Suprapubic skin (tissue), 4 donors: ENCODE data around the gene C2orf80. TPM values are rescaled to one million over a fixed set of nuclear protein-coding genes. Genes with fewer than 3 reads are reported as not detected.

Experiments used
- DNase-seq, 2 donors: peaks; one replicate each; pipeline ENCODE4 v3.0.0-alpha.2; 2019; ENCODE audit warnings: low spot score in 2 of 2
- H3K27ac ChIP-seq: fragments of 200-600 bp; sonication (generic); one replicate; pipeline ENCODE4 v1.5.1; 2019
- H3K27me3 ChIP-seq: fragments of 200-600 bp; sonication (generic); one replicate; pipeline ENCODE4 v1.5.1; 2019
- H3K36me3 ChIP-seq: fragments of 200-600 bp; sonication (generic); one replicate; pipeline ENCODE4 v1.5.1; 2019
- H3K4me1 ChIP-seq: fragments of 200-600 bp; sonication (generic); one replicate; pipeline ENCODE4 v1.5.1; 2019
- H3K4me3 ChIP-seq: fragments of 200-600 bp; sonication (generic); one replicate; pipeline ENCODE4 v1.5.1; 2019; ENCODE audit warnings: mild to moderate bottlenecking
- H3K9me3 ChIP-seq: fragments of 200-600 bp; sonication (generic); one replicate; pipeline ENCODE4 v1.5.1; 2019
- EP300 ChIP-seq: sonication (generic); formaldehyde crosslinking; IDR thresholded peaks from one replicate; pipeline ENCODE4 v1.6.1; 2017; ENCODE audit warnings: antibody characterized with exemption
- POLR2A ChIP-seq, 2 donors: fragments of 450-650 bp; IDR thresholded peaks; one replicate each; pipeline ENCODE4 v1.6.1; 2017; ENCODE audit warnings: antibody characterized with exemption in 2 of 2, mild to moderate bottlenecking in 2 of 2, moderate library complexity in 2 of 2
- POLR2AphosphoS5 ChIP-seq, 3 donors: sonication (generic); formaldehyde crosslinking; IDR thresholded peaks; one replicate each; pipeline ENCODE4 v1.6.1; 2017; ENCODE audit warnings: antibody characterized with exemption in 3 of 3
- WGBS: methylation state at CpG from one replicate; pipeline ENCODE4 v1.1.5; 2018; 5-methylcytosine and 5-hydroxymethylcytosine counted together
- total RNA-seq, 4 donors: library from RNA; depleted of rRNA; stranded (reverse); fragments of >200 nt; gene quantifications; one replicate each; pipeline ENCODE4 v1.1.0, GENCODE V29; 2016
- TF ChIP-seq, protein P1 (sequence below), 2 donors: fragments of 200-600 bp in 1 of 2; fragments of 450-650 bp in 1 of 2; sonication (generic) in 1 of 2; IDR thresholded peaks; one replicate each; pipeline ENCODE4 v1.5.1; 2016 to 2019; ENCODE audit warnings: antibody characterized with exemption in 2 of 2, mild to moderate bottlenecking in 1 of 2, moderate library complexity in 1 of 2

The C2orf80 gene
- total RNA-seq, 4 donors from 2014 or later: not detected

DNA sequence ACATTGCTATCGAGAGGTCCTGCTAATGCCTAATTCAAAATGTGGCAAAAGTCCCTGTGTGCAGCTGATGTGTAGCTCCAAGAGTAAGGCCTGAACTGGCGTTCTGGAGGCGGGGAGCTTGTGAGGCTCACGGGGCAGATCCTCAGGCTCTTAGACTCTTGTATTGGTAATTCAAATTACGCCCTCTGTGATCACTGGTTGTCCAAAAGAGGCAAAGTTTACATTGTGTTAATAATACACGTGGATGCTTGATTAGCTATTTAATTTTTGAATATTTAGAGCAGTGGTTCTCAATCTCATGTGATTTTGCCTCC, 14.0 kb downstream of the C2orf80 start:
- 68% methylated on average over 6 of the region's 6 CpGs for WGBS
- no peak overlapping the region for H3K4me3 ChIP-seq
- TF ChIP-seq EP300: no peak
- TF ChIP-seq POLR2AphosphoS5 (IDR thresholded peaks at IDR 0.05): no peak
- TF ChIP-seq, protein P1, sequence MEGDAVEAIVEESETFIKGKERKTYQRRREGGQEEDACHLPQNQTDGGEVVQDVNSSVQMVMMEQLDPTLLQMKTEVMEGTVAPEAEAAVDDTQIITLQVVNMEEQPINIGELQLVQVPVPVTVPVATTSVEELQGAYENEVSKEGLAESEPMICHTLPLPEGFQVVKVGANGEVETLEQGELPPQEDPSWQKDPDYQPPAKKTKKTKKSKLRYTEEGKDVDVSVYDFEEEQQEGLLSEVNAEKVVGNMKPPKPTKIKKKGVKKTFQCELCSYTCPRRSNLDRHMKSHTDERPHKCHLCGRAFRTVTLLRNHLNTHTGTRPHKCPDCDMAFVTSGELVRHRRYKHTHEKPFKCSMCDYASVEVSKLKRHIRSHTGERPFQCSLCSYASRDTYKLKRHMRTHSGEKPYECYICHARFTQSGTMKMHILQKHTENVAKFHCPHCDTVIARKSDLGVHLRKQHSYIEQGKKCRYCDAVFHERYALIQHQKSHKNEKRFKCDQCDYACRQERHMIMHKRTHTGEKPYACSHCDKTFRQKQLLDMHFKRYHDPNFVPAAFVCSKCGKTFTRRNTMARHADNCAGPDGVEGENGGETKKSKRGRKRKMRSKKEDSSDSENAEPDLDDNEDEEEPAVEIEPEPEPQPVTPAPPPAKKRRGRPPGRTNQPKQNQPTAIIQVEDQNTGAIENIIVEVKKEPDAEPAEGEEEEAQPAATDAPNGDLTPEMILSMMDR (IDR thresholded peaks at IDR 0.05): no peak
- TF ChIP-seq POLR2A (IDR thresholded peaks at IDR 0.05): no peak
- H3K36me3 ChIP-seq: no peaks in the 10 kb centered on the region
- DNase-seq: no peak
- peaks cover 6% of the 10 kb centered on the region for H3K4me1 ChIP-seq
- H3K9me3 ChIP-seq: no peaks in the 10 kb centered on the region
- H3K27ac ChIP-seq: no peak overlapping the region
- no peaks in the 10 kb centered on the region for H3K27me3 ChIP-seq

DNA sequence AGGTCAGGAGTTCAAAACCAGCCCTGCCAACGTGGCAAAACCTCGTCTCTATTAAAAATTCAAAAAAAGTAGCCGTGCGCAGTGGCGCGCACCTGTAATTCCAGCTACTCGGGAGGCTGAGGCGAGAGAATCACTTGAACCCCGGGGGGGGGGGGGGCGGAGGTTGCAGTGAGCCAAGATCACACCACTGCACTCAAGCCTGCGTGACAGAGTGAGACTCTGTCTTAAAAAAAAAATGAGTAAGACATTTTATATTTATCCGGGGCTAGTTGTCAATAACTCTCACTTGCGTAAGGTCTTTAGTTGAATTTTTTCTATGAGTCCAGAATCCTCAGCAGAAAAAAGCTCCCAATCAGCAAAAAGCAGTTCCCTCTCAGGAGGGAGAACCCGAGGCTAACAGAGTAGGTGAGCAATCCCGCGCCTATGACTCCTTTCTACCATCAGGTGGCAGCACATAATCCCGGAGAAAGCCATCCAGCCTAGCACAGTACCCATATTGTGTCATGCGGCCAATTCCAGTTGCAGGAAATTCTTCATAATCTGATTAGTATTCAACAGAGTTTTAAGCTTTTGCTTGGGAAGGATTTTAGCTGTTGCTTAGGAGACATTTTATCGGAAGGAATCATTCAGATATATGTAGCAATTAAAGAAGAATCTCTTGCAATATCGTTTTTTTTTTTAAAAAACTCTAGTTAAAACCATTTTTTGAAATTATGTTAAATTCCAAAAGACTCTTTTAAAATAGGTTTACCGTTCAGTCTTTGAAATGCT, 14.6 kb downstream of the C2orf80 start:
- Histone ChIP-seq H3K4me1 (peaks cover 6% of the 10 kb centered on the region), H3K9me3 (no peaks in the 10 kb centered on the region), H3K36me3 (no peaks in the 10 kb centered on the region), H3K4me3 (no peak overlapping the region), H3K27me3 (no peaks in the 10 kb centered on the region), H3K27ac (no peak overlapping the region)
- no peak for TF ChIP-seq POLR2AphosphoS5 (IDR thresholded peaks at IDR 0.05)
- TF ChIP-seq, protein P1 (IDR thresholded peaks at IDR 0.05): peak; percentile 48 to 84
- peak; percentile 71 to 85 for DNase-seq
- 44% methylated on average over 21 of the region's 21 CpGs for WGBS

DNA sequence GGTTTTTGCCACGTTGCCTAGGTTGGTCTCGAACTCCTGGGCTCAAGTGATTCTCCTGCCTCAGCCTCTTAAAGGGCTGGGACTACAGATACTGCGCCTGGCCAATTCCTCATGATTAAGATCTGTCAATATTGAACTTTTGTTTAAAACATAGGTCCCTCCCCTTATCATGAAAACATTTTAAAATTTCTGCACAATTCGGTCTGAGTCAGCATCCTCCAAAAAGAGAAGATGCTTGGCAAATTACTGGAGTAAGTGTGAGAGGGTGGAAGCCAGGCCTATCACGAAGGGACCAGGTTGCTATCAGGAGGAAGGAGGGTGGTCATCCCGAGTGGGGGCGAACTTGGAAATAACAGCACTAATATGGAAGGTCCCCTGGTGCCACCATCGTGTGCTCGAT, 15.7 kb downstream of the C2orf80 start:
- TF ChIP-seq, protein P1 (IDR thresholded peaks at IDR 0.05): no peak
- TF ChIP-seq EP300: no peak
- TF ChIP-seq POLR2AphosphoS5 (IDR thresholded peaks at IDR 0.05): no peak
- TF ChIP-seq POLR2A (IDR thresholded peaks at IDR 0.05): no peak
- peaks cover 6% of the 10 kb centered on the region for H3K4me1 ChIP-seq
- WGBS: 80% methylated on average over 9 of the region's 9 CpGs

DNA sequence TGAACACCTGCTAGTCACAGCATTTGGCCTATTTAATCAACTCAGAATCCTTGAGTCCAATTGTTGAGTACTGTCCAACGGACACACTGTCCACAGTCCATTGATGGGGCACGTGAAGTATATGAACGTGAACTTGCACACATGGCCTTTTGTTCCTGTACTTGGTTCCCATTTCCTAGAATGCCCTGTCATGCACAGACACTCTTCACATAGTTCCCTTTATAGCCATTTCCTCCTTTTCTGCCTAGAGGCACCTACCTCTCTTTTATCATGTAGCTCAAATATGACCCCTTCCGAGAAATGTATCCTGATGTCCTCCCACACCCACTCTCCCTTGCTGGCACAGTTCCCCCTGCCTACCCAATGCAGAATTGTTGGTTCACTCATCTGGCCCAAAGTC, 17.7 kb downstream of the C2orf80 start:
- no peaks in the 10 kb centered on the region for H3K36me3 ChIP-seq
- TF ChIP-seq, protein P1 (IDR thresholded peaks at IDR 0.05): no peak
- TF ChIP-seq EP300 (no peak), POLR2AphosphoS5 (IDR thresholded peaks at IDR 0.05) (no peak), POLR2A (IDR thresholded peaks at IDR 0.05) (no peak)
- H3K27me3 ChIP-seq: no peaks in the 10 kb centered on the region
- H3K4me3 ChIP-seq: no peak overlapping the region
- H3K4me1 ChIP-seq: peaks cover 6% of the 10 kb centered on the region
- no peak for DNase-seq
- no peaks in the 10 kb centered on the region for H3K9me3 ChIP-seq
- WGBS: 69% methylated on average over 4 of the region's 4 CpGs
- no peak overlapping the region for H3K27ac ChIP-seq

More for the DNA sequence above, 15.7 kb downstream of the C2orf80 start:
- no peak for DNase-seq
- H3K27me3 ChIP-seq: no peaks in the 10 kb centered on the region
- H3K27ac ChIP-seq: no peak overlapping the region
- no peak overlapping the region for H3K4me3 ChIP-seq
- no peaks in the 10 kb centered on the region for H3K9me3 ChIP-seq
- H3K36me3 ChIP-seq: no peaks in the 10 kb centered on the region

DNA sequence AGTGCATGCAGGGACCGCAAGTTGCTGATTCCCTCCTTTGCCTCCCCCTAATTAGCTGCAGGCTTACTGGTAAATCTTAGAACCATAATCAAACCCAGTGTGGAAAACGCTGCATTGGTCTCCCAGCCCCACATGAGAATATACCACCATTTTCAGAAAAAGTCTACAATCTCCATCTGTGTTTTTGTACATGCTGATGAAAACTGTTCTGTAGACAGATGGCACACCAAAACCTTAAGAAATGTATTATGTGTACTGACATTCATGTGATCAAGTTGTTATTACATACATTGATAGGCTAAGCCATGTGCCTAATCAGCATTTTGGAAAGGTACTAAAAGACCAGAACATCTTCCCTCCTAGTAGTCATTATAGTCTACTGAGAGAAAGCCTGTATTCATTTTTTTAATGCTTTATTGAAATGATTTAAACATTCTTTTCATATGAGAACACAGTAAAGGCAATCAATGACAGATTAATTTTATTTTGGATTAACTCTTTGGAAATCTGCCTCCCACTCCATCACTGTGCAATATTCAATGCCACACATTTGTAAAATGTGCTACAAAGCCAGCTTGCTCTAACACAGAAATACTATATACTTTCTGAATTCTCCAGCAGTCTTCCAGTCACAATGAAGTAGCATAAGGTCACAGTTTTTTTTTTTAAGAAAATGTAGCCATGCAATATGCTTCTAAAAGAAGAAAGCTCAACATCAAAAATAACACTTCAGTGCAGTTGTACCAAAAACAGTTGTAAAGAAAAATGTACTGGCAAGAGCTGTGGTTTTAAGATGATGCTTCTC, 24.7 kb downstream of the C2orf80 start:
- no peak for DNase-seq
- WGBS: 54% methylated on average over 2 of the region's 2 CpGs
- Histone ChIP-seq H3K9me3 (no peaks in the 10 kb centered on the region), H3K27ac (no peak overlapping the region), H3K4me3 (no peak overlapping the region), H3K27me3 (no peaks in the 10 kb centered on the region), H3K36me3 (no peaks in the 10 kb centered on the region), H3K4me1 (no peaks in the 10 kb centered on the region)
- TF ChIP-seq, protein P1 (IDR thresholded peaks at IDR 0.05): no peak
- no peak for TF ChIP-seq POLR2AphosphoS5 (IDR thresholded peaks at IDR 0.05)
- TF ChIP-seq EP300: no peak
- TF ChIP-seq POLR2A (IDR thresholded peaks at IDR 0.05): no peak
